ENCODE results near the gene ROBO3.

ROBO3 gene

GRCh38 chr11:124869856-124870387 is 4.7 kb downstream of the ROBO3 start:
- TF ChIP-seq CTCF (IDR thresholded peaks at IDR 0.05) = no peak
- Histone ChIP-seq H3K4me3 (no peak overlapping the region), H3K27ac (no peak overlapping the region)
- peak; percentile 64 for DNase-seq (ENCODE audit: low spot score)

GRCh38 chr11:124870430-124870829 is 5.2 kb downstream of the ROBO3 start:
- TF ChIP-seq CTCF (IDR thresholded peaks at IDR 0.05) = no peak
- no peak overlapping the region for H3K4me3 ChIP-seq
- H3K27ac ChIP-seq = no peak overlapping the region
- no peak for DNase-seq (ENCODE audit: low spot score)

- peak; percentile 58 for DNase-seq (ENCODE audit: low spot score)
- no peak for TF ChIP-seq CTCF (IDR thresholded peaks at IDR 0.05)
- H3K4me3 ChIP-seq = no peak overlapping the region
- H3K27ac ChIP-seq = no peak overlapping the region
Observed at GRCh38 chr11:124872280-124872679, 7.0 kb downstream of the ROBO3 start.

- Histone ChIP-seq H3K4me3 (no peak overlapping the region), H3K27ac (no peak overlapping the region)
- DNase-seq (ENCODE audit: low spot score) = peak; percentile 31
- no peak for TF ChIP-seq CTCF (IDR thresholded peaks at IDR 0.05)
Observed at GRCh38 chr11:124872741-124873140, 7.5 kb downstream of the ROBO3 start.

GRCh38 chr11:124873951-124874350 is 8.7 kb downstream of the ROBO3 start:
- H3K4me3 ChIP-seq = no peak overlapping the region
- peak; percentile 38 for DNase-seq (ENCODE audit: low spot score)
- no peak overlapping the region for H3K27ac ChIP-seq
- TF ChIP-seq CTCF (IDR thresholded peaks at IDR 0.05) = no peak

- Histone ChIP-seq H3K27ac (no peak overlapping the region), H3K4me3 (no peak overlapping the region)
- no peak for TF ChIP-seq CTCF (IDR thresholded peaks at IDR 0.05)
- DNase-seq (ENCODE audit: low spot score) = peak; percentile 68
Observed at GRCh38 chr11:124874571-124875255, 9.5 kb downstream of the ROBO3 start.

- TF ChIP-seq CTCF (IDR thresholded peaks at IDR 0.05) = no peak
- DNase-seq (ENCODE audit: low spot score) = peak; percentile 70
- peak overlapping the region; percentile 81 for H3K4me3 ChIP-seq
- no peak overlapping the region for H3K27ac ChIP-seq
Observed at GRCh38 chr11:124875401-124875800, 10.2 kb downstream of the ROBO3 start.
